HUDEP-2 (cell line): ENCODE results near the gene SHLD1.

Source experiments
- DNase-seq, 76 experiments: peaks; one replicate each; lab custom pipeline; 2025; ENCODE audit not compliant: unreplicated experiment in 76 of 76; lab: John Stamatoyannopoulos, UW

Gene SHLD1

GRCh38 chr20:5885866-5886265, 135.7 kb downstream of the SHLD1 start:
- no peak for DNase-seq

DNA sequence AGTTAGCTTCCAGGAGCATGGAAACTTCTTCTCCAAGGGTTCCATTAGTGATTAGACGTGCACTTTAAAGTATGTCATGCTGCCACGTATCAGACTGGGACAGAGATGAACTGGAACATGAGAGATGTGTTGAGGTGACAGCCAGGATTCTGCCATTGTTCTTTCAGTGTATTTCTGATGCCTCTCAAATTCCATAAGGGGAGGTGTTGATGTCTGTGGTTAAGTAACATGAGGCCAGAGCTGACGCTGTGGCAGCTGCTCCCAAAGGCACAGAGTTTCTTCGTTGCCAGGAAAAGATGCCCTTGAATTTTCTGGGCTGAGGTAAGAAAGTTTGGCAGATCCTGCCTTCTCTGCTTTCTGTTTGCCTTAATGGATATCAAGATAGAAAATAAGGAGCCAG, 136.6 kb downstream of the SHLD1 start:
- no peak for DNase-seq

- DNase-seq, result no peak
Observed at GRCh38 chr20:5887386-5887785, 137.2 kb downstream of the SHLD1 start.

DNA sequence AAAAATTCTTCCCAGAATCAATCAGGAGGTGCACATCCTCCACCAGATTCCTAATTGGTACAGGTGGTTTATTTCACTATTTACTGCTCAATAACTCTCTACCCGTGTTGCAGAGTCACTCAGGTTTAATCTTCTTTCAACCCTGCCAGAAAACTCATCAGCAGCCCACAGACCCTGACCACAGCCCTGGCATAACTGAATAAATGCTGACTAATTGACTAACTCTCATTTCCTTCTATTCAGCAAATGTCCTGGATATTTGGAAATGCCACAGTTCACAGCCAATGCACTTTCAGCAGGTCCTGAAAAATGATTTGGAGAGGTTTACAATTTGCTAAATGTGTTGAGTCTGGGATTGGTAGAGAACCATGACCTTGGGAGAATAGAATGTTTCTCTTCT, 137.8 kb downstream of the SHLD1 start:
- DNase-seq, result no peak

DNA sequence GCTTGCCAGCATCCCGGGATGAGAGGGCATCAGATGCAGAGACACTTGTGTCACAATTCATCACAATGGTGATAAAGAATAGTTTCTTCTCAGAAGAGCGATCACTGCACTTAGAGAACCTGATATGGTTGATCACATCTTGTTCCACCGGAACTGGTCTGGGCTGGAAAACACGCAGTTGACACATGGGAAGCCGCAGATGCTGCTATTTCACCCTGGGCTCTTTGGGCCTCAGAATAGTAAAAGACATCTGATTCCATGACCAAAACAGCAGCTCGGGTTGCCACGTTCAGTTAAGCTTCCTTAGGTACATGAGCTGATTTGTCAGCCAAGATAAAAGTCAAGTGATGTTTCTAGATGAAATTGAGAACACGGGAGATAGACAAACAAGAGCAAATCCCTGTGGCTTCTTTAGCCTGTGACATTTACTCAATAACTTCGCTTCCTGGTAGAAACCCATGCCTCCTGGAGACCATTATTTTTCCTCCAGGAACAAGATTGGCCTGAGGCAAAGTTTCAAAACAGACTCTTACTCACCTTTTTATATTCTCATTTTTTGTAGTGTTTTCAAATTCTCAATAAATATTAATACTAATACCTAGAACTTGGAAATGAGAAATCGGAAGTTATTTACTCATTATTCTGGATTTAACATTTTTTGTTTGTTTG, 140.7 kb downstream of the SHLD1 start:
- DNase-seq, result no peak

GRCh38 chr20:5893052-5893451, 142.9 kb downstream of the SHLD1 start:
- DNase-seq, result no peak

DNA sequence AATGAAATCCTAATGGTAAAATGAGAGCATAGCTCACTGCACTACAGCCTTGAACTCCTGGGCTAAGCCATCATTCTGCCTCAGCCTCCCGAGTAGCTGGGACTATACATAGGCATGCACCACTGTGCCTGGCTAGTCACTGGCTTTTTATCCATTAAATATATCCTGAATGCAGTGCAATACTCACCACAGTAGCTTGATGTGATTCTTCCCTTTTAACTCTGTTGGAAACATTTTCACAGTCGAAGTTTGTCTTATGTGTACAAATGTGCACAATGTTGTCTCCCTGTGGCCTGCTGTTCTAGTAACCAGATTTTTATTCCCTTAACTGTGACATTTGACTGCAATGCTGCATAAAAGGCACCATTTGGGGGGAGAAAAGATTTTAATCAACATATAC, 143.4 kb downstream of the SHLD1 start:
- no peak for DNase-seq

GRCh38 chr20:5895626-5896025, 145.4 kb downstream of the SHLD1 start:
- DNase-seq, result no peak

- no peak for DNase-seq
Observed at GRCh38 chr20:5899444-5899843, 149.2 kb downstream of the SHLD1 start.

GRCh38 chr20:5900908-5901307, 150.7 kb downstream of the SHLD1 start:
- no peak for DNase-seq

DNA sequence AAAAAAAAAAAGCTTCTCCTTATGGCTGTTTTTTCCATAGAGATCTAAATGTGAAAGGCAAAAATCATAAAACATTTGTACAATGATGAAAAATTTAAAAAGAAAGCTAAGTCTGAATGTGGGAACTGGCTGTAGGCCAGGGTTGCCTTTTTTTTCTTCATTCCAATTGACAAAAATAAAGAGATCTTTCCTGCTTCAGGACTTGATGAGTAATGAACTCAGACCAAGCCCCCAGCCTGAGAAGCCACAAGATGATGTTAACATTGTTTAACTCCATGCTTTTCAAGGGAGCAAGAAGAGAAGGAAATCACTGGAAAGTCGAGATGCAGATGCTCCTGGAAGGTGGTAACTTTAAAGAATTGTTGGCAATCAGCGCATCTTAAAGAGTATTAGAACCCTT, 158.8 kb downstream of the SHLD1 start:
- DNase-seq, result no peak

DNA sequence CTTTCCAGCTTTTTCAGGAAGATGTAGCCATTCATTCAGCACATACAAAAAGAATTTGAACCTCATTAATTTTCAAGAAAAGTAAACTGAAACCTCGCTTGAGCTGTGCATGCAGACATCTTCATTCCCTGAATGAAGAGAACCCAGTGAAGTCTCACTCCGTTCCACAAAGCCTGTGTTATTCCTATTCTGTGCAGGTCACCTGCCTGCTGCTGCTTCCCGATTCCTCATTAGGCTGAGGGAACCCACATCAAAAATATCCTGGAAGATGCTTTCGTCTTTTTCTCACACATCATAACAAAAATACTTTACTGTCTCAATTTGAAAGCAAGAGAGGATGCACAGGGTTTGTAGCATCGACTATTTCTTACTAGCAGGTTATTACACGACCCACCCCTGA, 160.0 kb downstream of the SHLD1 start:
- no peak for DNase-seq

DNA sequence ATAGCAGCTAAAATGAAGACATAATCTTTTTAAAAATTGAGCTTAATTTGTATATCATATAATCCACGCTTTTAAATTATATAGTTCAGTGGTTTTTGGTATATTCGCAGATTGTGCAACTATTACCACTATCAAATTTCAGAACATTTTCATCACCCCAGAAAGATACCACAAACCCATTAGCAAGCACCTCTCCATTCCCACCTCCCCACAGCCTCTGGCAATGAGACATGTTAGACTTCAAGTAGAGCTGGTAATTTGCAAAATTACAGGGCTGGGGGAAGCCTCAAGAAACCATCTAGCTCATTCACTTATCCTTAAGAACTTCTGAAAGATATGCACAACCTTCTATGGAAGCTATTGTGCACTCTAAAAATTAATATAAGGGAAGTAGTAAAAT, 163.0 kb downstream of the SHLD1 start:
- DNase-seq, result no peak
